GM18507 (cell line): ENCODE results near the gene ATG16L2.

ENCODE experiments used
- DNase-seq: peaks from one replicate; pipeline ENCODE4 v3.0.0; 2011; ENCODE audit warnings: low read depth; ENCODE audit not compliant: insufficient read length; ENCODE audit errors: extremely low spot score
- FAIRE-seq: peaks from 2 replicates; lab custom pipeline; 2011; peaks lifted over from hg19 to GRCh38; lab: Jason Lieb, UNC

Gene ATG16L2

DNA sequence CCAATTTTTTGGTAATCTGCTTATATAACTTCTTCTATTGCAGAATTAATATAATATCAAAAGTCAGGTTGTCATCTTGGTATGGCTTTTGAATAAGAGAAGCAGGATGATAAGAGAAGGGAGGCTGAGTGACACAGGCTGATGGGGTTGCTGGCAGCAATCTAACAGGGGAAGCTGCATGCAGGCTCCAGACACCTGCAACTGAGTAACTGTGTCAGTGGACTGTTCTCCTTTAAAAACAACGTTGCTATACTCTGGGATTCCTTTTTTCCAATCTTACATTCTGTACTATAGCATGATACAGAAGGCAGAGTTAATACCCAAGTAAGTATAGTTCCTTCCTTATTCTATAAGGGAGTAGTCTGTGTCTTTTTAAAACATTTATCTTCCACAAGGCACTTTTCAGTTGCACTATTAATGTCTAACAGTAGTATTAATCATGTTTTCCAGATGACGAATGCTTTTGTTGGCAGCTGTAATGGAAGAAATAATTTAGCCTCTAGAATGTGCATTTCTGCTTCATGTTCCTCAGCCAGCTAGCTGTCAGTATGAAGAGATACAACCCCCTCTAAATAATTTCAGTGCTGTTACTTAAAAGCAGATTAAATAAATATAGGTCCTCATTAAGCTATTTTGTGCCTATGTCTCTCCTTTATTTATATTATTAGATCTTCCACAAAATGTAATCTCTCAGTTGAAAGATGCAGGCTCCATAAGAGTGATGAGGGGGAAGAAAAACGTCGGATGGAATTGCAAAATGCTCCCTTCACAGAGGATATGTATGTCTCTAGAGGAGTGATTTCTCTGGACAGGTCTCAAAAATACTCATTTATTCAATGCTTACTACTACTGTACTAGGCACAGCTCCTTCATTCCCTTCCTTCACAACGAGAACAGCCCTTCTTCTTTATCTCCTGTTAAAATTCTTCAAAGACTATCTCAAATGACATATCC, 50.8 kb downstream of the ATG16L2 start:
- FAIRE-seq (no peak), DNase-seq (no peak)

- no peak for FAIRE-seq
- DNase-seq, result no peak
These were observed 53.8 kb downstream of the ATG16L2 start for GRCh38 chr11:72867970-72868369.

GRCh38 chr11:72869831-72870230, 55.6 kb downstream of the ATG16L2 start:
- no peak for FAIRE-seq
- DNase-seq, result no peak

DNA sequence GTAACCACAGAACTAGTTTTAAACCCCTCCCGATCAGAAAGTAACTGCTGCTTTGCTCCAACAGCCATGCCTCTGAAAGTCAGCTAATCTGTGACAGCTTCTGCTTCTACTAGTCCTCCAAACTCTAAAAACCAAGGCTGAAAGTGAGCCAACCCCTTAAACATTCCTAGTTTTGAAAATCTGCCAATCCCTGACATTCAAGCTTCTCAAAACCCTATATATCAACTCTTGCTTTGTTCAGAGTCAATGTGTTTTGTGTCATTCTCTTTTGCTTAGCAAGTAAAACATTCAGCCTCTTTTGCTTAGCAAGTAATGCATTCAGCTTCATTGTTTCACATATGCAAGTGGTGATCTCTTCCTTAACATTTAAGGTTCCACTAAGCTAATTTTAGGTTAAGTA, 56.9 kb downstream of the ATG16L2 start:
- FAIRE-seq (no peak), DNase-seq (no peak)

DNA sequence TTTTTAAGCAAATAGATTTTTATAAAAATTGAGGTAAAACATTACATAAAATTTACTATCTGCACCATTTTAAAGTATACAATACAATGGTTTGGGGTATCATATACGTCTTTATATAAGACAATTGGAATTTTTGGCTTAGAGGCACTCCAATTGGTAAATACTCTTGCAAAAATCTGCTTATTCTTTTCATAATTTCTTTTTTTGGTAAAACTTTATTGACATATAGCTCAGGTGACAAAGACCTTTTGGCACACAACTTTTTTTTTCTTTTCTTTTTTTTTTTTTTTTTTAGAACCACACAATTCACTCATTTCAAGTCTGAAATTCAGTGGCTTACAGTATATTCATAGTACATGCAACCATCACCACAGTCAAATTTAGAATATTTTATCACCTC, 57.8 kb downstream of the ATG16L2 start:
- no peak for FAIRE-seq
- no peak for DNase-seq

DNA sequence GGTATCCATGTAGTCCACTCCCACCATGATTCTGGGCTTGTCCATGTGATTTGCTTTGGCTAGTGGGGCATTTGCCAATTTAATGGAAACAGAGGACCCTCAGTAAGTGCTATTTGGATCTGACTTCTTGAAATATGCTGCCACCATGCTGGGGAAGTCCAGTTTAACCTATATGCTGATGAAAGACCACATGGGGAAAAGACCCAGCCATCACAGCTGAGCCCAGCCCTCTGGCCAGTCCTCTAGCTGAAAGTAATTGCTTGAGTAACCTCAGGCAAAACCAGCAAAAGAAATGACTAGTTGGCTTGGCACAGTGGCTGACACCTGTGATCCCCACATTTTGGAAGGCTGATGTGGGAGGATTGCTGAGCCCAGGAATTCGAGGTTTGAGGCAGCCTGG, 61.5 kb downstream of the ATG16L2 start:
- no peak for DNase-seq
- FAIRE-seq, result no peak

DNA sequence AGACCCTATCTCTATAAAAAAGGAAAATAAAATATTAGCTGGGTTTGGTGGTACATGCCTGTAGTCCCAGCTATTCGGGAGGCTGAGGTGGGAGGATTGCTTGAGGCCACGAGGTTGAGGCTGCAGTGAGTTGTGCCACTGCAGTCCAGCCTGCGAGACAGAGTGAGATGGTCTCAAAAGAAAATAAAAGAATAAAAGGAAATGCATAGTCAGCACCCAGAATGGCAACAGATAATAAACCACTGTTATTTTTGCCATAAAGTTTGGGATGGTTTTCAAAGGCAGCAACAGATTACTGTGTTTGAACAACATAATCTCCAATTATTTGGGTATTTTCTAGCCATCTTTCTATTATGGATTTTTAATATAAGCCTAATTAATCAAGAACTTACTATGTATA, 61.9 kb downstream of the ATG16L2 start:
- no peak for FAIRE-seq
- no peak for DNase-seq
